Ishikawa (cell line): ENCODE results near the gene NRDC.

Experiments used
- CEBPB ChIP-seq: IDR thresholded peaks from 2 replicates; pipeline ENCODE4 v1.6.1; 2012
- CREB1 ChIP-seq: IDR thresholded peaks from 2 replicates; pipeline ENCODE4 v1.6.1; 2012; ENCODE audit warnings: low read depth
- EGR1 ChIP-seq: IDR thresholded peaks from 2 replicates; pipeline ENCODE4 v1.6.1; 2012
- EP300 ChIP-seq: IDR thresholded peaks from 2 replicates; pipeline ENCODE4 v1.6.1; 2012; ENCODE audit warnings: borderline replicate concordance
- FOXM1 ChIP-seq: IDR thresholded peaks from 2 replicates; pipeline ENCODE4 v1.6.1; 2012; ENCODE audit warnings: low read depth, borderline replicate concordance
- NFIC ChIP-seq: IDR thresholded peaks from 2 replicates; pipeline ENCODE4 v1.6.1; 2012
- RAD21 ChIP-seq: IDR thresholded peaks from 2 replicates; pipeline ENCODE4 v1.6.1; 2012; ENCODE audit warnings: low read depth
- TAF1 ChIP-seq: IDR thresholded peaks from 2 replicates; pipeline ENCODE4 v1.6.1; 2012; ENCODE audit warnings: low read depth, mild to moderate bottlenecking
- TCF12 ChIP-seq: IDR thresholded peaks from 2 replicates; pipeline ENCODE4 v1.6.1; 2012; ENCODE audit warnings: low read depth
- TEAD4 ChIP-seq: IDR thresholded peaks from 2 replicates; pipeline ENCODE4 v1.6.1; 2012
- YY1 ChIP-seq: IDR thresholded peaks from 2 replicates; pipeline ENCODE4 v1.6.1; 2012; ENCODE audit warnings: low read depth
- ZBTB7A ChIP-seq: IDR thresholded peaks from 2 replicates; pipeline ENCODE4 v1.6.1; 2012; ENCODE audit warnings: low read depth
- TF ChIP-seq, protein P1 (sequence below): IDR thresholded peaks from 2 replicates; pipeline ENCODE4 v1.6.1; 2012
- TF ChIP-seq, protein P2 (sequence below): IDR thresholded peaks from 2 replicates; pipeline ENCODE4 v1.6.1; 2012; ENCODE audit warnings: low read depth, mild to moderate bottlenecking
- TF ChIP-seq, protein P3 (sequence below): IDR thresholded peaks from 2 replicates; pipeline ENCODE4 v1.6.1; 2012

NRDC gene

DNA sequence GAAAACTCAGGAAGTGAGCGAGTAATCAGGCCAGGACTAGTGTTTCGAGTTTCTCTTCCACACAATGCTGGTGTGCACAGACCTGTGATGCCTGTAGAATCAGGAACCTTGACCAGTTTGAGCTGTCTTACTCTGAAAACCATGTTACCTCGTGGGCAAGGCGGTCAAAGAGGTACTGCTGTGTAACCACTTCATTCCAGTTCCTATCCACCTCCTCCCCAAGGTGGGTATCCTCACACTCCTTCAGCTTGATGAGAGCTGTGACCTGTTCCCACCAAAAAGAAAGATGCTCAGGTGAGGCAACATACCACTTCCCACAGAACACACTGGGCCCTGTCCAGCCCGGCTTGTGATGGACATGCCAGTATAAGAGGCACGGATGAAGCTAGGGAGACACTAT is 88.1 kb downstream of the NRDC start:
- TF ChIP-seq TEAD4 (no peak), EGR1 (no peak), CREB1 (no peak), EP300 (no peak), FOXM1 (no peak), RAD21 (no peak), NFIC (no peak), YY1 (no peak), TAF1 (no peak), CEBPB (no peak), TCF12 (no peak), ZBTB7A (no peak)
- TF ChIP-seq, protein P1, sequence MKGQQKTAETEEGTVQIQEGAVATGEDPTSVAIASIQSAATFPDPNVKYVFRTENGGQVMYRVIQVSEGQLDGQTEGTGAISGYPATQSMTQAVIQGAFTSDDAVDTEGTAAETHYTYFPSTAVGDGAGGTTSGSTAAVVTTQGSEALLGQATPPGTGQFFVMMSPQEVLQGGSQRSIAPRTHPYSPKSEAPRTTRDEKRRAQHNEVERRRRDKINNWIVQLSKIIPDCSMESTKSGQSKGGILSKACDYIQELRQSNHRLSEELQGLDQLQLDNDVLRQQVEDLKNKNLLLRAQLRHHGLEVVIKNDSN, result no peak
- TF ChIP-seq, protein P2, sequence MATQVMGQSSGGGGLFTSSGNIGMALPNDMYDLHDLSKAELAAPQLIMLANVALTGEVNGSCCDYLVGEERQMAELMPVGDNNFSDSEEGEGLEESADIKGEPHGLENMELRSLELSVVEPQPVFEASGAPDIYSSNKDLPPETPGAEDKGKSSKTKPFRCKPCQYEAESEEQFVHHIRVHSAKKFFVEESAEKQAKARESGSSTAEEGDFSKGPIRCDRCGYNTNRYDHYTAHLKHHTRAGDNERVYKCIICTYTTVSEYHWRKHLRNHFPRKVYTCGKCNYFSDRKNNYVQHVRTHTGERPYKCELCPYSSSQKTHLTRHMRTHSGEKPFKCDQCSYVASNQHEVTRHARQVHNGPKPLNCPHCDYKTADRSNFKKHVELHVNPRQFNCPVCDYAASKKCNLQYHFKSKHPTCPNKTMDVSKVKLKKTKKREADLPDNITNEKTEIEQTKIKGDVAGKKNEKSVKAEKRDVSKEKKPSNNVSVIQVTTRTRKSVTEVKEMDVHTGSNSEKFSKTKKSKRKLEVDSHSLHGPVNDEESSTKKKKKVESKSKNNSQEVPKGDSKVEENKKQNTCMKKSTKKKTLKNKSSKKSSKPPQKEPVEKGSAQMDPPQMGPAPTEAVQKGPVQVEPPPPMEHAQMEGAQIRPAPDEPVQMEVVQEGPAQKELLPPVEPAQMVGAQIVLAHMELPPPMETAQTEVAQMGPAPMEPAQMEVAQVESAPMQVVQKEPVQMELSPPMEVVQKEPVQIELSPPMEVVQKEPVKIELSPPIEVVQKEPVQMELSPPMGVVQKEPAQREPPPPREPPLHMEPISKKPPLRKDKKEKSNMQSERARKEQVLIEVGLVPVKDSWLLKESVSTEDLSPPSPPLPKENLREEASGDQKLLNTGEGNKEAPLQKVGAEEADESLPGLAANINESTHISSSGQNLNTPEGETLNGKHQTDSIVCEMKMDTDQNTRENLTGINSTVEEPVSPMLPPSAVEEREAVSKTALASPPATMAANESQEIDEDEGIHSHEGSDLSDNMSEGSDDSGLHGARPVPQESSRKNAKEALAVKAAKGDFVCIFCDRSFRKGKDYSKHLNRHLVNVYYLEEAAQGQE, result no peak
- TF ChIP-seq, protein P3, sequence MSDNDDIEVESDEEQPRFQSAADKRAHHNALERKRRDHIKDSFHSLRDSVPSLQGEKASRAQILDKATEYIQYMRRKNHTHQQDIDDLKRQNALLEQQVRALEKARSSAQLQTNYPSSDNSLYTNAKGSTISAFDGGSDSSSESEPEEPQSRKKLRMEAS, result no peak

DNA sequence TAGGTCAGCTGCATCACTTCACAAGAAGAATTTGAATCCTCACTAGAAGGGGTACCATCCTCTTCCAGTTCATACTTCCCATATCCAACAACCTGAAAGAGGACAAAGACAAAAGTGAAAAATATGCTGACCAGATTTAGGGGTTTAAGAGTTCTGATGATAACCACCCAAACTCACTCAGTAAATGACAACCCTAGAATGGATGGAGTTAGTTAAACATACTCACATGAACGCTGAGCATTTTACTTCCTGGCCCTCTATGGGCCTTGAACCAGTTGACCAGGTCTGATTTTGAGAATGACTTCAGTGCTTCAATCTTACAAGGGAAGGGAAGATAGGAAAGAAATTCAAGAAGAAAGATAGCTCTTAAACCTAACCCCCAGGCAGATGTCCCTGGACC is 89.2 kb downstream of the NRDC start:
- no peak for TF ChIP-seq CREB1
- TF ChIP-seq YY1, result no peak
- TF ChIP-seq, protein P1, result no peak
- TF ChIP-seq TAF1, result no peak
- TF ChIP-seq, protein P2, result no peak
- TF ChIP-seq, protein P3, result no peak
- TF ChIP-seq TCF12, result no peak
- TF ChIP-seq EGR1, result no peak
- no peak for TF ChIP-seq ZBTB7A
- no peak for TF ChIP-seq CEBPB
- TF ChIP-seq FOXM1, result no peak

DNA sequence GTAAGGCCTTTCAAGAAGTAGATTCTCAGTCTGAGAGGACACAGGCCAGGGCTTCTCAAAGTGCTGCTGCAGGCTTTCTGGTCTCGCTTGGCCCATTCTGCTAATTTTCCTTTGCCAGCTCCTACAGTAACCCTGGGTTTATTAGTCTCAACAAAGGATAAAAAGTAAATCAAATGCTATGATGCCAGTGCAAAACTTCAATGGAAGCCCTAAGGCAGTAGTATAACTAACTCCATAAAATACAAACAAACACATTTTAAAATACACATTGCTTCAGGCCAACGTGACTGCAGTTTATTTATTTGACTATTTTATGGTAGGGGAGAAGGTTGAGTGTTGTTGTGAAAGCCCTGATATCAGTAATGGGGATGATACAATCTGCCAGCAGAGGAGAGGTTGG is 89.6 kb downstream of the NRDC start:
- no peak for TF ChIP-seq TCF12
- no peak for TF ChIP-seq TEAD4
- TF ChIP-seq NFIC, result no peak
- no peak for TF ChIP-seq FOXM1
- TF ChIP-seq, protein P3, result no peak
- TF ChIP-seq, protein P2, result no peak
- no peak for TF ChIP-seq EP300
- TF ChIP-seq RAD21, result no peak
- TF ChIP-seq EGR1, result no peak
- TF ChIP-seq CREB1, result no peak
- no peak for TF ChIP-seq YY1
- TF ChIP-seq ZBTB7A, result no peak
- TF ChIP-seq, protein P1, result no peak
- TF ChIP-seq TAF1, result no peak
- TF ChIP-seq CEBPB, result no peak

DNA sequence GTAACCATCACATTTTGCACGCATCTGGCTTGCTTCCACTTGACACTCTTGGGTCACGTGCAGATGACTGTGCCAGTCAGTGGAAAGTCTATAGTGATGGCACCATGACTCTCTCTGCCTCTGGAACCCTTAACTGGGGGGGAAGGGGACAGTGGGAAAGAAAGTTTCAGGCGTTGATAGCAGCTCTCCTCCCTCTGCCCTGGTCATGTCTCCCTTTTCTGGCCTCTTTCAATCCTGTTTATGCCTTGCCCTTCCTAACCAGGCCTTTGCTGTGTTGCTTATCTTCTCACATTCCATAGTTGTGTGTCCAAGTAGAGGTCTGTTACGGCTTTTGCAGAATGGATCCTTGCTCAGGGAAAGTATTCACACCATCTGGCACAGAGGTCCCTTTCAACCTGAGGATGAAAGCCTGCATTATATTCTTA is 93.5 kb downstream of the NRDC start:
- TF ChIP-seq FOXM1 (no peak), CREB1 (no peak), RAD21 (no peak), TAF1 (no peak), EGR1 (no peak), NFIC (no peak)
- TF ChIP-seq, protein P2, result no peak
